HG03457 (cell line): ENCODE measurements around the gene RASSF4.
"Not testable (repeated sequence)": the region's sequence is repeated elsewhere in the genome, so short reads cannot be mapped to it uniquely, and the experiment has no call there.

ENCODE experiments used
- ATAC-seq: cut with Tn5 transposase; IDR thresholded peaks from one replicate; pipeline ENCODE4 v1.9.1; 2021; ENCODE audit warnings: moderate number of reproducible peaks; ENCODE audit not compliant: unreplicated experiment

The RASSF4 gene

DNA sequence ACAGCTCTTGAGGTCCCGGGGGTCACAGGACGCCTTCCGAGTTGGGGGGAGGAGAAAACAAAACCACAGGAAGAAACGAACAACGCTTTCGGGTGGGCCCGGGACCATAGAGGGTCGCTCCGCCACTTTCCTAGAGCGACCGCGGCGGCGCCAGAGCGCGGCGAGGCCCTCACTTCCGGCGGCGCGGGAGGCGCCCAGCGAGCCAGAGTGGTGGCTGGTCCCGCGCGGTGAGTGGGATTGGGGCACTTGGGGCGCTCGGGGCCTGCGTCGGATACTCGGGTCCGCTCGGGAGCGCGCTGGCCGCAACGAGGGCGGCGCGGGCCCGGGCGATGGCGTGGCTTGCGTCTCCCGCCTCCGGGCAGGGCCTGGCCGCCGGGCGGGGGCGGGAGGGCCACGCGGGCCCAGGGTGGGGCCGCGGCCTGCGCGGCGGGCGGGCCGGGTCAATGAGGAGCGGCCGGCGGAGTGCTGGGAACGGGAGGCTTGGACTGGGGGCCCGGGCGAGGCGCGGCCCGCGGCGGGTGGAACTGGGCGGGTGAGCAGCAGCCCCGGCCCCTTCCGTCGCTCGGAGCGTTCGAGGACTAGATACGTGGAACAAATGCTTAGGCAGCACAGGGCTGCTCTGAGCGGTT is 41.3 kb downstream of the RASSF4 start, which contains the start of gene ZNF22:
ZNF22 (plus strand) TSS at position 172 of the 629 bp plus-strand sequence. CDS start 2,446 bp downstream, outside the sequence.
- ATAC-seq: peak; percentile 60

DNA sequence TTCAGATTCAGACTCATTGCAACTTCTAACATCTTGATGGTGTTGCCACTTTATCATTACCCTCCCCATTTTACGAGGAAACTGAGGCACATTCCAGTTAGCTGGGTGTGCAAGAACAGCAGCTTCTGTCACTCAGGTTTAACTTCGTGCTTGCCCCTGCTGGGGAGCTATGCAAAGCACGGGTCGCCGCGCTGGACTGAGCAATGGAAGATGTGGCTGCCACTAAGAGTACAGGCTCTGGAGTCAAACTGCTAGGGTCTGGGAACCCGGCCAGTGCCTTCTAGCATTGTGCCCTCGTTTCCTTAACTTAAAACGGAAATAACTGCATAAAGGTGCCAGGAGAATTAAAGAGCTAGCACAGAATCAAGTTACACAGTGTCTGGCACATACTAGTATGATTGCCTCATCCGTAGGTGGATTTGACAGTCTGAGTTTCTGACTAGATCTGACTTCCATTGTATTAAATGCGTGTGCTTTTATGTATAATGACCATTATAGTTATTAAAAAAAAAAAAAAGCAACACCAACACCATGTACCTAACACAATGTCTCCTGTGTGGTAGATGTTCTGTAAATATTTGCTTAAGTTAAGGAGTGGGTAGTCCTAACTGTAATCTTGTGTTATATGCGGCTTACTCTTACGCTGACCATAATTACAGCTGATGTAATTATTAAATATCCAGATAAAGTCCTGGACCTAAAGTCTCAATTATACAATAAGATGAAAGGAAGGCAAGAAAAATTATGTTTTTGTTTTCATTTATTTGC is 42.0 kb downstream of the RASSF4 start:
- ATAC-seq: peak; percentile 80

GRCh38 chr10:45003432-45004000 is 43.9 kb downstream of the RASSF4 start:
- no peak for ATAC-seq

DNA sequence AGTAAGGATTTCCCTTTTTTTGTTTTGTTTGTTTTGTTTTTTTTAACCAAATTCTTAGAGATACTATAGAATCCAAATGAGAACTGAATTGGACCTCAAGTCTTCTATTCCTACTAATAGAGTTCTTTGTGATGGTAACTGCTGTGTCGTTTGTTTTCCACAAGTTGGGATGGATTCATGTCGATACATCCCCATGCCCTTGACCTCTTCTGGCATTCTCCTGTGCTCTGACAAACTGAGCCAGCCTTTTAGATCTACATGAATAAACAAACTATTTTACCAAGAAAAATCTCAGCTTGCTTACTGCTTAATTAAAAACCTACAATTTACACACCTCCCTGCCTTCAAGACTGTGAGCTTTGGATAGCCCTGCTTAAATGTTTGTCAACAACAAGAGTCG is 45.1 kb downstream of the RASSF4 start:
- ATAC-seq: no peak

- ATAC-seq: no peak
Observed at GRCh38 chr10:45005284-45005683, 45.7 kb downstream of the RASSF4 start.

GRCh38 chr10:45006276-45007030 is 46.9 kb downstream of the RASSF4 start:
- ATAC-seq: no peak

DNA sequence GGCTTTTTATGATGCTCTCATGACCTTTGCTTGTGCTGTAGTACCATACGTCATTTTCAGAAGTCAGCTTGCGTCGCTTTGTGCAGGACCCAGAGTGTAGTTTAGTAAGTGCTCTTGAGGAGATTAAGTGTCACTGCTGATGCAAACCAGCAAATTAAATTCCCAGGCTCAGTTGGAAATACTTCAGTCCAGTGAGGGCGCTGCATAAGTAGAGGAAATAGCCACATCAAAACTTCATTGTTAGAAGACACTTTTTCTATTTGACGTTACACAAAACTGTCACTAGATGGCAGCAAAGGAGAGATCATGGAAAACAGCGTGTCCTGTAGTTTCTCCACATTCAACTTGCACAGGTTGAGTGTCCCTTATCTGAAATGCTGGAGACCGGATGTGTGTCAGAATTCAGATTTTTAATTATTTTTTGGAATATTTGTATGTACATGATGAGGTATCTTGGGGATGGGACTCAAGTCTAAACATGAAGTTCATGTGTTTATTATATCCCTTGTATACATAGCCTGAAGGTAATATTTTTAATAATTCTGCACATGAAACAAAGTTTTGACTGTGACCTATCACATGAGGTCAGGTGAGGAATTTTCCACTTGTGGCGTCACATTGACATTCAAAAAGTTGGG is 49.0 kb downstream of the RASSF4 start:
- ATAC-seq: no peak

DNA sequence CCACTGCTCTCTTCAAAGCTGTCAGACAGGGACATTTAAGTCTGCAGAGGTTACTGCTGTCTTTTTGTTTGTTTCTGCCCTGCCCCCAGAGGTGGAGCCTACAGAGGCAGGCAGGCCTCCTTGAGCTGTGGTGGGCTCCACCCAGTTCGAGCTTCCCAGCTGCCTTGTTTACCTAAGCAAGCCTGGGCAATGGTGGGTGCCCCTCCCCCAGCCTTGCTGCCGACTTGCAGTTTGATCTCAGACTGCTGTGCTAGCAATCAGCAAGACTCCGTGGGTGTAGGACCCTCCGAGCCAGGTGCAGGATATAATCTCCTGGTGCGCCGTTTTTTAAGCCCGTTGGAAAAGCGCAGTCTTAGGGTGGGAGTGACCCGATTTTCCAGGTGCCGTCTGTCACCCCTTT is 55.0 kb downstream of the RASSF4 start:
- ATAC-seq: not testable (repeated sequence)

GRCh38 chr10:45015590-45015989 is 56.0 kb downstream of the RASSF4 start:
- no peak for ATAC-seq

DNA sequence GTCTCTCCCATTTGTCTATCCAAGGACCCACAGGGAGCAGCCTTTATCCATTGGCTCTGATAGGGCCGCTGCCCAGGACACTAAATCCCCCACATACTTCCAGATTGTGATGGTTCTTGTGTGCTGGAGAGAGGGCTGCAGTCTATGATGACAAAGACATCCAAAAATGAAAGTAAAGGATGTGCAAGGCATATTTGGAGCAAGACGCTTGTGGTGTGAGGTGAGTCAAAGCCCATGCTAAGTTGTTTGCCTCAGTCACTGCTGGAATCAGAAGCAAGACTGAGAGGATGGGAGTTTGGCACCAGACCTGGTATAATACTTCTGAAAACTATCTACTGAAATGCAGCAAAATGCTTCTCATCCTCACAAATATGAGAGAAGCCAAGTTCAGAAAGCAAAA is 63.8 kb downstream of the RASSF4 start:
- ATAC-seq: no peak

DNA sequence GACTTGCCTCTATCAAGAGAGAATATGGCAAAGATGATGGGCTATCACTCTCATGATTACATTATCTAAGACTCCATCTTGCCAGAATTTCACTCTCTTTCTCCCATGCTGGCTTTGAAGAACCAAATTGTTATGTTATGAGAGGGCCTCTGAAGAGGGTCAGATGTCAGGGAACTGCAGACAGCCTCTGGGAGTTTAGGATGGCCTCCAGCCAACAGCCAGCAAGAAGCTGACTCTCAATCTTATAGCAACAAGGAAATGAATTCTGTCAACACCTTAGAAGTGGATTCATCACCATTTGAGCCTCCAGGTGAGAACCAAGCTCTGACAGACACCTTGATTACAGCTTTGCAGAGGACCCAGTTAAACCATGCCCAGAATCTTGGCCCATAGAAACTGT is 74.7 kb downstream of the RASSF4 start:
- ATAC-seq: no peak

DNA sequence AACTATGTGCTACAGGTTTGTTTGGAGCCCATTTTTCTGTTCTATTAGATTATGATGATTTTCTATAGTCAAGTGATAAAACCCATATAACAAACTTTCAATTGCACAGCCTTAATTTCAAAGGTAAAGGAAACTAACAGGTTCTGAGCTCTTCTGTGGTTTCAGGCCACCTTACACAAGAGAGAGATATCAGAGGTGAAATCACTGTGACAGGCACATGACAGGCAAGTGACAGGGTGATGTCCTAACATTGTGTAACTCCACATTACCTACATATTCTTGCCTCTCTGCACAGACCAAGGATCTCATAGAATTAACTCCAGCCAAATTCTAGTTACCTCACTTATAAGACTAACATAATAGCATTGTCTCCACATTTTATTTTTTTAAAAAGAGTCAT is 76.1 kb downstream of the RASSF4 start:
- ATAC-seq: no peak

- no peak for ATAC-seq
Observed at GRCh38 chr10:45040921-45041542, 81.4 kb downstream of the RASSF4 start.

- no peak for ATAC-seq
Observed at GRCh38 chr10:45044290-45044689, 84.7 kb downstream of the RASSF4 start.
